T-cell (primary cell): ENCODE measurements around the gene CNTNAP2. TPM values are rescaled to one million over a fixed set of nuclear protein-coding genes. Genes with fewer than 3 reads are reported as not detected.

Experiments
- ATAC-seq, 4 experiments: fragments of 200-7000 bp in 3 of 4; fragments of 150-1000 bp in 1 of 4; cut with Tn5 transposase; replicated peaks in 1 of 4; 1 replicate in 3 of 4; 2 replicates in 1 of 4; pipeline ENCODE4 v1.10.0; 2021; ENCODE audit warnings: moderate library complexity in 3 of 4, mild to moderate bottlenecking in 2 of 4, moderate number of reproducible peaks in 1 of 4
- CTCF ChIA-PET, 2 donors: fragments of 300-600 bp; sonication (Branson Sonifier 250); formaldehyde crosslinking; loops; one replicate each; lab custom pipeline; 2022; ENCODE audit warnings: antibody characterized with exemption in 2 of 2; lab: Charles Lee
- POLR2A ChIA-PET, 2 donors: fragments of 300-600 bp; sonication (Branson Sonifier 250); formaldehyde crosslinking; loops; one replicate each; lab custom pipeline; 2022; ENCODE audit warnings: antibody characterized with exemption in 2 of 2; lab: Charles Lee
- DNase-seq, 35 experiments: peaks; one replicate each; pipeline versions ENCODE4 v3.0.0 to v3.0.0-alpha.2; 2013 to 2023
- H3K27ac ChIP-seq: one replicate; pipeline ENCODE4 v1.5.1; 2013; ENCODE audit warnings: low read length
- H3K27me3 ChIP-seq, 2 experiments: replicated peaks in 1 of 2; 1 replicate in 1 of 2; 2 replicates in 1 of 2; pipeline versions ENCODE4 v1.6.1 to v1.7.0; 2013; ENCODE audit warnings: low read length in 1 of 2, mixed read lengths in 1 of 2; ENCODE audit not compliant: control insufficient read depth in 2 of 2, insufficient read depth in 2 of 2; ENCODE audit errors: extremely low read depth in 1 of 2
- H3K36me3 ChIP-seq, 2 donors: 1 replicate in 1 of 2; 2 replicates in 1 of 2; pipeline versions ENCODE4 v1.6.1 to v1.7.0; 2013; ENCODE audit warnings: low read length in 1 of 2; ENCODE audit not compliant: control insufficient read depth in 2 of 2, insufficient read depth in 1 of 2; ENCODE audit errors: extremely low read depth in 1 of 2
- H3K4me1 ChIP-seq, 2 experiments: 1 replicate in 1 of 2; 2 replicates in 1 of 2; pipeline versions ENCODE4 v1.6.1 to v1.7.0; 2013; ENCODE audit warnings: low read length in 2 of 2, mixed read lengths in 1 of 2; ENCODE audit not compliant: insufficient read depth in 2 of 2, control insufficient read depth in 1 of 2; ENCODE audit errors: extremely low read depth in 1 of 2
- H3K4me3 ChIP-seq, 2 donors: 1 replicate in 1 of 2; 2 replicates in 1 of 2; pipeline versions ENCODE4 v1.5.1 to v1.7.0; 2013; ENCODE audit warnings: mild to moderate bottlenecking in 2 of 2, low read length in 1 of 2, moderate library complexity in 1 of 2; ENCODE audit not compliant: control insufficient read depth in 1 of 2; ENCODE audit errors: extremely low read depth in 1 of 2
- H3K9me3 ChIP-seq: 2 replicates; pipeline ENCODE4 v1.7.0; 2013
- H3K27ac Mint-ChIP-seq, 2 donors: one replicate each; pipeline ENCODE4 v1.8.0; 2020 to 2021; ENCODE audit warnings: mild to moderate bottlenecking in 2 of 2, mixed read lengths in 2 of 2
- H3K27me3 Mint-ChIP-seq, 2 donors: one replicate each; pipeline ENCODE4 v1.8.0; 2021 to 2022; ENCODE audit warnings: mixed read lengths in 2 of 2
- H3K36me3 Mint-ChIP-seq: one replicate; pipeline ENCODE4 v1.8.0; 2021; ENCODE audit warnings: mixed read lengths
- H3K4me1 Mint-ChIP-seq, 3 donors: one replicate each; pipeline ENCODE4 v1.8.0; 2020 to 2022; ENCODE audit warnings: mixed read lengths in 3 of 3, mild to moderate bottlenecking in 1 of 3
- H3K4me3 Mint-ChIP-seq, 3 donors: one replicate each; pipeline ENCODE4 v1.8.0; 2020 to 2022; ENCODE audit warnings: mild to moderate bottlenecking in 3 of 3, mixed read lengths in 3 of 3, moderate library complexity in 3 of 3
- H3K9me3 Mint-ChIP-seq, 3 donors: one replicate each; pipeline ENCODE4 v1.8.0; 2020 to 2022; ENCODE audit warnings: mixed read lengths in 3 of 3
- WGBS: methylation state at CpG from one replicate; pipeline ENCODE4 v1.1.5; 2013; ENCODE audit warnings: missing lambda C conversion rate; ENCODE audit not compliant: insufficient coverage; 5-methylcytosine and 5-hydroxymethylcytosine counted together
- total RNA-seq, 35 experiments: library from RNA in 6 of 35; stranded (reverse) in 6 of 35; fragments of 120-200 nt in 1 of 35; gene quantifications; one replicate each; pipeline versions ENCODE4 v1.2.1 to v1.2.4 and lab custom pipeline; 2013 to 2026

Gene CNTNAP2
- total RNA-seq, 5 donors from 2014 or later (not counting 1 experiment from before 2014, with no cell fraction given) = 0.15 to 0.72 (median 0.21) TPM

DNA sequence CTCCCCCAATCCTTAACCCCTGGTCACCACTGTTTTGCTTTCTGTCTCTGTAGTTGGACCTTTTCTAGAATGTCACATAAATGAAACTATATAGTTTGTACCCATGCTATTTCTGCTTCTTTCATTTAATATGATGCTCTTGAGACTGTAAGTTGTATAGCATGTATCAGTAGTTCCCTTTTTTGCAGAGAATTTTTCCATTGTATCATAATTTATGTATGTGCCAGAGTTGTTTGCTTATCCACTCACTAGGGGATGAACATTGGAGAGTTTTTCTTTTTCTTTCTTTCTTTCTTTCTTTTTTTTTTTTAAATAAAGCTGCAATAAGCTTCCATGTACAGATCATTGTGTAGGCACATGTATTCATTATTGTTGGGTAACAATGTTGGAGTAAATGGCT lies 544.8 kb downstream of the CNTNAP2 start:
- no peaks in the 10 kb centered on the region for H3K36me3 ChIP-seq
- no peak overlapping the region for H3K27ac ChIP-seq
- DNase-seq (no peak), ATAC-seq (no peak)
- H3K9me3 ChIP-seq = no peaks in the 10 kb centered on the region
- no peaks in the 10 kb centered on the region for H3K4me1 ChIP-seq
- Mint-ChIP-seq H3K4me1 (no peaks in the 10 kb centered on the region), H3K27ac (no peak overlapping the region), H3K36me3 (no peaks in the 10 kb centered on the region), H3K9me3 (peaks cover 4 to 20% (median 10%) of the 10 kb centered on the region in 3 donors), H3K27me3 (no peaks in the 10 kb centered on the region), H3K4me3 (no peak overlapping the region)
- CTCF ChIA-PET = no interaction called here
- H3K4me3 ChIP-seq = no peak overlapping the region
- POLR2A ChIA-PET = no interaction called here
- H3K27me3 ChIP-seq = no peaks in the 10 kb centered on the region

GRCh38 chr7:146661929-146662328 lies 545.3 kb downstream of the CNTNAP2 start:
- Mint-ChIP-seq H3K4me1 (no peaks in the 10 kb centered on the region), H3K36me3 (no peaks in the 10 kb centered on the region), H3K27me3 (no peaks in the 10 kb centered on the region), H3K9me3 (peaks cover 9 to 25% (median 10%) of the 10 kb centered on the region in 3 donors), H3K4me3 (no peak overlapping the region), H3K27ac (no peak overlapping the region)
- ATAC-seq (no peak), DNase-seq (no peak)
- no peaks in the 10 kb centered on the region for H3K27me3 ChIP-seq
- no peaks in the 10 kb centered on the region for H3K36me3 ChIP-seq
- POLR2A ChIA-PET = no interaction called here
- H3K9me3 ChIP-seq = no peaks in the 10 kb centered on the region
- no peak overlapping the region for H3K27ac ChIP-seq
- CTCF ChIA-PET = no interaction called here
- 74% methylated on average over 5 of the region's 12 CpGs for WGBS
- H3K4me1 ChIP-seq = no peaks in the 10 kb centered on the region
- H3K4me3 ChIP-seq = no peak overlapping the region

- H3K36me3 Mint-ChIP-seq = no peaks in the 10 kb centered on the region
- no peaks in the 10 kb centered on the region for H3K27me3 ChIP-seq
- no peak overlapping the region for H3K4me3 Mint-ChIP-seq
- H3K27ac Mint-ChIP-seq = no peak overlapping the region
- H3K4me1 ChIP-seq = no peaks in the 10 kb centered on the region
- CTCF ChIA-PET = no interaction called here
- H3K36me3 ChIP-seq = no peaks in the 10 kb centered on the region
- peaks cover 7 to 19% (median 11%) of the 10 kb centered on the region in 3 donors for H3K9me3 Mint-ChIP-seq
- WGBS = 94% methylated on average over 6 of the region's 12 CpGs
- POLR2A ChIA-PET = no interaction called here
- DNase-seq (no peak), ATAC-seq (no peak)
- H3K4me3 ChIP-seq = no peak overlapping the region
- H3K27me3 Mint-ChIP-seq = no peaks in the 10 kb centered on the region
- no peak overlapping the region for H3K27ac ChIP-seq
- H3K9me3 ChIP-seq = no peaks in the 10 kb centered on the region
- no peaks in the 10 kb centered on the region for H3K4me1 Mint-ChIP-seq
These were observed 548.4 kb downstream of the CNTNAP2 start for GRCh38 chr7:146665023-146665422.

GRCh38 chr7:146670532-146670931 lies 553.9 kb downstream of the CNTNAP2 start:
- peaks cover 10 to 23% (median 20%) of the 10 kb centered on the region in 3 donors for H3K9me3 Mint-ChIP-seq
- whole genome bisulfite sequencing = 83% methylated on average over 1 of the region's 2 CpGs
- Histone ChIP-seq H3K4me3 (no peak overlapping the region), H3K27ac (no peak overlapping the region), H3K4me1 (no peaks in the 10 kb centered on the region), H3K27me3 (no peaks in the 10 kb centered on the region), H3K36me3 (no peaks in the 10 kb centered on the region), H3K9me3 (no peaks in the 10 kb centered on the region)
- ChIA-PET POLR2A (no interaction called here), CTCF (no interaction called here)
- H3K27me3 Mint-ChIP-seq = no peaks in the 10 kb centered on the region
- H3K27ac Mint-ChIP-seq = no peak overlapping the region
- no peak for ATAC-seq
- H3K4me1 Mint-ChIP-seq = no peaks in the 10 kb centered on the region
- no peak for DNase-seq
- H3K4me3 Mint-ChIP-seq = no peak overlapping the region
- H3K36me3 Mint-ChIP-seq = no peaks in the 10 kb centered on the region

DNA sequence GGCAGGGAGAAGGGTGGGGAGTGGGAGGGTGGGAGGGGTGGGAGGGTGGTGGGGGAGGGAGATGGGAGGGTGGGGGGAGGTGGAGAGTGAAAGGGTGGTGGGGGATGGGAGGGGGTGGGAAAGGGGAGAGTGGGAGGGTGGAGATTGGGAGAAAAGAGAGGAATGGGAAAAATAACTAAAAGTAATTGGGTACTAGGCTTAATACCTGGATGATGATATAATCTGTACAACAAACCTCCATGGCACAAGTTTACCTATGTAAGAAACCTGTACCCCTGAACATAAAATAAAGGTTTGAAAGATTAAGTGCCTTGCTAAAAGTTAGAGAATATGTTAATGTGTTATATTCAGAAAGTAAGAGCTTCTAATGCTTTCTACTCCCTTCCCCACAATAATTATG lies 564.9 kb downstream of the CNTNAP2 start:
- no peaks in the 10 kb centered on the region for H3K4me1 Mint-ChIP-seq
- no peaks in the 10 kb centered on the region for H3K9me3 ChIP-seq
- no peak overlapping the region for H3K4me3 Mint-ChIP-seq
- H3K9me3 Mint-ChIP-seq = peaks cover 2 to 15% (median 5%) of the 10 kb centered on the region in 3 donors
- no peak overlapping the region for H3K27ac ChIP-seq
- no peaks in the 10 kb centered on the region for H3K27me3 Mint-ChIP-seq
- no peaks in the 10 kb centered on the region for H3K36me3 Mint-ChIP-seq
- no peak for DNase-seq
- ChIA-PET POLR2A (no interaction called here), CTCF (no interaction called here)
- no peak overlapping the region for H3K4me3 ChIP-seq
- H3K27ac Mint-ChIP-seq = no peak overlapping the region
- no peaks in the 10 kb centered on the region for H3K36me3 ChIP-seq
- no peaks in the 10 kb centered on the region for H3K27me3 ChIP-seq
- no peaks in the 10 kb centered on the region for H3K4me1 ChIP-seq
- no peak for ATAC-seq

GRCh38 chr7:146683439-146683838 lies 566.8 kb downstream of the CNTNAP2 start:
- Mint-ChIP-seq H3K27me3 (no peaks in the 10 kb centered on the region), H3K36me3 (no peaks in the 10 kb centered on the region), H3K9me3 (peaks cover 0 to 10% (median 2%) of the 10 kb centered on the region in 3 donors), H3K4me1 (no peaks in the 10 kb centered on the region), H3K27ac (no peak overlapping the region), H3K4me3 (no peak overlapping the region)
- H3K9me3 ChIP-seq = no peaks in the 10 kb centered on the region
- ChIA-PET POLR2A (no interaction called here), CTCF (no interaction called here)
- no peaks in the 10 kb centered on the region for H3K4me1 ChIP-seq
- WGBS = no CpG with 5 or more reads among the region's 1 CpG
- H3K27ac ChIP-seq = no peak overlapping the region
- no peak overlapping the region for H3K4me3 ChIP-seq
- H3K36me3 ChIP-seq = no peaks in the 10 kb centered on the region
- DNase-seq (no peak), ATAC-seq (no peak)
- H3K27me3 ChIP-seq = no peaks in the 10 kb centered on the region

DNA sequence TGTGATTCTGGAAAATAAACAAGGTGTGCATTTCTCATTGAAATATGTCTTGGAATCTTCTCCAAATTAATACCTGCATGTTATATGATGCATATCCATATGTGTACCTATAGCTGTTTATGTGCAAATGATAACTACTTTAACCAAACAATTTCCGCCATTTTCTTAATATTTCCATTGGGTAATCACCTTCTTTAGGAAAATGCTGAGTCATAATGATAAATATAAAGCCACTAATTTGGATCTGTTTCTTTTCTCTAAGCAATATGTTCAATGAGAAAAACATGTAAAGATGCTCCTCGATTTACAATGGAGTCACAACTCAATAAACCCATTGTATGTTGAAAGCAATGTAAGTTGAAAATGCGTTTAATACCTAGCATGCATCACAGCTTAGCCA lies 574.4 kb downstream of the CNTNAP2 start:
- ChIA-PET CTCF (no interaction called here), POLR2A (no interaction called here)
- no peaks in the 10 kb centered on the region for H3K36me3 Mint-ChIP-seq
- Histone ChIP-seq H3K4me3 (no peak overlapping the region), H3K4me1 (no peaks in the 10 kb centered on the region), H3K27me3 (no peaks in the 10 kb centered on the region), H3K27ac (no peak overlapping the region), H3K9me3 (no peaks in the 10 kb centered on the region), H3K36me3 (no peaks in the 10 kb centered on the region)
- H3K4me1 Mint-ChIP-seq = no peaks in the 10 kb centered on the region
- ATAC-seq = no peak
- no peak overlapping the region for H3K4me3 Mint-ChIP-seq
- peaks cover 0 to 7% (median 0%) of the 10 kb centered on the region in 3 donors for H3K9me3 Mint-ChIP-seq
- WGBS = no CpG with 5 or more reads among the region's 3 CpGs
- no peaks in the 10 kb centered on the region for H3K27me3 Mint-ChIP-seq
- H3K27ac Mint-ChIP-seq = no peak overlapping the region
- DNase-seq = no peak
